GM19035 (cell line): ENCODE data around the gene PIM1.

Experiments
- ATAC-seq: cut with Tn5 transposase; IDR thresholded peaks from one replicate; pipeline ENCODE4 v1.9.1; 2021; ENCODE audit not compliant: unreplicated experiment

PIM1 gene

GRCh38 chr6:37218061-37218460, 48.1 kb downstream of the PIM1 start:
- ATAC-seq = no peak

- ATAC-seq = no peak
Observed at GRCh38 chr6:37218511-37218910, 48.6 kb downstream of the PIM1 start.

GRCh38 chr6:37221585-37222124, 51.7 kb downstream of the PIM1 start:
- no peak for ATAC-seq

GRCh38 chr6:37222125-37222967, 52.4 kb downstream of the PIM1 start:
- peak; percentile 81 for ATAC-seq

- no peak for ATAC-seq
Observed at GRCh38 chr6:37222992-37223391, 53.0 kb downstream of the PIM1 start.
